Left ventricle myocardium inferior (tissue), 1 donor: ENCODE measurements around the gene PPP2R3B. TPM values are rescaled to one million over a fixed set of nuclear protein-coding genes. Genes with fewer than 3 reads are reported as not detected.
A peak's percentile ranks its signal among the peaks of the same experiment; 100 is the strongest.
"Not testable (repeated sequence)": the region's sequence is repeated elsewhere in the genome, so short reads cannot be mapped to it uniquely, and the experiment has no call there.

Experiments used
- DNase-seq: peaks from one replicate; pipeline ENCODE4 v3.0.0-alpha.2; 2020
- H3K27ac ChIP-seq: fragments of 200-600 bp; replicated peaks from 2 replicates; pipeline ENCODE4 v1.8.0; 2021
- H3K27me3 ChIP-seq: fragments of 200-600 bp; 2 replicates; pipeline ENCODE4 v1.8.0; 2021; ENCODE audit warnings: low read depth
- H3K36me3 ChIP-seq: fragments of 200-600 bp; 2 replicates; pipeline ENCODE4 v1.8.0; 2021
- H3K4me1 ChIP-seq: fragments of 200-600 bp; 2 replicates; pipeline ENCODE4 v1.8.0; 2021
- H3K4me3 ChIP-seq: fragments of 200-600 bp; 2 replicates; pipeline ENCODE4 v1.8.0; 2021; ENCODE audit warnings: mild to moderate bottlenecking, moderate library complexity
- H3K9me3 ChIP-seq: fragments of 200-600 bp; replicated peaks from 2 replicates; pipeline ENCODE4 v1.8.0; 2021
- intact Hi-C: fragments of 100-400 bp; cut with micrococcal nuclease; formaldehyde crosslinking; loops from one replicate; pipeline ENCODE4 v1.11.0; 2022
- long read RNA-seq: library from polyadenylated mRNA; unstranded; transcript quantifications from one replicate; pipeline ENCODE4 v2.0.0, GENCODE V29; 2021
- total RNA-seq: library from RNA; stranded (reverse); fragmentation: NEBNext Ultra II Directional; extraction: Animal tissue kit (Norgen Biotek cat#: 25700); gene quantifications from one replicate; pipeline ENCODE4 v1.2.1, GENCODE V29; 2021
- TF ChIP-seq, protein P1 (sequence below): fragments of 200-600 bp; IDR thresholded peaks from 2 replicates; pipeline ENCODE4 v1.8.0; 2021; ENCODE audit warnings: antibody characterized with exemption, mild to moderate bottlenecking, borderline replicate concordance
- donor health status: DM: no; HTN: yes; CAD: no; lungs with severe emphysema.

Gene PPP2R3B, protein sequence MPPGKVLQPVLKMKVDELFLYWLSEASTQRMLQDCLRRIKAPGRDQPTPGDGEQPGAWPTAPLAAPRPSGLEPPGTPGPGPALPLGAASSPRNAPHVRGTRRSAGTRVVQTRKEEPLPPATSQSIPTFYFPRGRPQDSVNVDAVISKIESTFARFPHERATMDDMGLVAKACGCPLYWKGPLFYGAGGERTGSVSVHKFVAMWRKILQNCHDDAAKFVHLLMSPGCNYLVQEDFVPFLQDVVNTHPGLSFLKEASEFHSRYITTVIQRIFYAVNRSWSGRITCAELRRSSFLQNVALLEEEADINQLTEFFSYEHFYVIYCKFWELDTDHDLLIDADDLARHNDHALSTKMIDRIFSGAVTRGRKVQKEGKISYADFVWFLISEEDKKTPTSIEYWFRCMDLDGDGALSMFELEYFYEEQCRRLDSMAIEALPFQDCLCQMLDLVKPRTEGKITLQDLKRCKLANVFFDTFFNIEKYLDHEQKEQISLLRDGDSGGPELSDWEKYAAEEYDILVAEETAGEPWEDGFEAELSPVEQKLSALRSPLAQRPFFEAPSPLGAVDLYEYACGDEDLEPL
- 170 TPM for total RNA-seq
- long read RNA-seq, partial matches to known transcripts: 25 of 494 reads
- long read RNA-seq, other reads (novel, unspliced or antisense): 463 of 494 reads

DNA sequence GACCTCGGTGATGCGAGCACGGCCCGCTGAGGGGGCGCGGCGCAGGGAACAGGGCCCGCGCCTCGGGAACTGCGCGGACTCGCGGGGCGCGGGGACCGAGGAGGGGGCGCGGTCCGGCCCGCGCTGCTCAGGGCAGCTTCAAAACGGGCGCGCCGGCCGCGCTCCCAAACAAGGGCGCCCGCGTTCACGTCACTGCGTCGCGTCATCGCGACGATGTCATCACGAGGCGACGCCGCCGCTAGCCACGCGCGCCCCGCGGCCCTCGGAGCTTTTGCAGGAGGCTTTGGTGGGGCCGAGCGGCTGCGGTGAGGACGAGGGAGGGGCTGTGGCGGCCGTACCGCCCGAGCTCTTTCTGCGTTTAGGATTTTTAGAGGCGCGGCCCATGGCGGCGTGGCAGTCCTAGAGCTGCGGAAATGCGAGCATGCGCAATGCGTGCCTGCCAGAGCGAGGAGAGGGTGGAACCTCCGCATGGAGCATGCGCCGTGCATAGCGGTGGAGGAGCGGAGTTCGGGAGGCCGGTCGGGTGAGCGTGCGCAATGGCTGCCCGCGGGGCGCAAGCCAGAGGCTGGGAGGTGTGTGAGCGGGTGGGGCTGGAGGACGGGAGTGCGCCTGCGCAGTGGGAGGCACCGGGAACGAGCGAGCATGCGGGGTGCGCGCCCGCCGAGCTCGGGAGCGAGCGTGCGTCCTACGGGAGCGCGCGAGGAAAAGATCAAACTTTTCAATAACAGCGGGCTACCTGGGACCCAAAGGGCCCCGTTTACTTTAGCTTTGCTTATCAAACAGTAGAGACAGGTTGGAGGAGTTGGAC, at the start of gene PPP2R3B:
Gene PPP2R3B (minus strand): TSS at position 140 of the 808 bp plus-strand sequence. CDS start 216 bp downstream, outside the sequence.
- Histone ChIP-seq H3K36me3 (no peaks in the 10 kb centered on the region), H3K4me1 (peaks cover 15% of the 10 kb centered on the region), H3K4me3 (peak within 1 kb of the TSS; percentile 78), H3K27me3 (no peaks in the 10 kb centered on the region), H3K27ac (peak within 1 kb of the TSS; percentile 98), H3K9me3 (no peaks in the 10 kb centered on the region)
- peak; percentile 99 for DNase-seq
- TF ChIP-seq, protein P1, sequence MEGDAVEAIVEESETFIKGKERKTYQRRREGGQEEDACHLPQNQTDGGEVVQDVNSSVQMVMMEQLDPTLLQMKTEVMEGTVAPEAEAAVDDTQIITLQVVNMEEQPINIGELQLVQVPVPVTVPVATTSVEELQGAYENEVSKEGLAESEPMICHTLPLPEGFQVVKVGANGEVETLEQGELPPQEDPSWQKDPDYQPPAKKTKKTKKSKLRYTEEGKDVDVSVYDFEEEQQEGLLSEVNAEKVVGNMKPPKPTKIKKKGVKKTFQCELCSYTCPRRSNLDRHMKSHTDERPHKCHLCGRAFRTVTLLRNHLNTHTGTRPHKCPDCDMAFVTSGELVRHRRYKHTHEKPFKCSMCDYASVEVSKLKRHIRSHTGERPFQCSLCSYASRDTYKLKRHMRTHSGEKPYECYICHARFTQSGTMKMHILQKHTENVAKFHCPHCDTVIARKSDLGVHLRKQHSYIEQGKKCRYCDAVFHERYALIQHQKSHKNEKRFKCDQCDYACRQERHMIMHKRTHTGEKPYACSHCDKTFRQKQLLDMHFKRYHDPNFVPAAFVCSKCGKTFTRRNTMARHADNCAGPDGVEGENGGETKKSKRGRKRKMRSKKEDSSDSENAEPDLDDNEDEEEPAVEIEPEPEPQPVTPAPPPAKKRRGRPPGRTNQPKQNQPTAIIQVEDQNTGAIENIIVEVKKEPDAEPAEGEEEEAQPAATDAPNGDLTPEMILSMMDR: no peak
- intact Hi-C loops: no loop called here

DNA sequence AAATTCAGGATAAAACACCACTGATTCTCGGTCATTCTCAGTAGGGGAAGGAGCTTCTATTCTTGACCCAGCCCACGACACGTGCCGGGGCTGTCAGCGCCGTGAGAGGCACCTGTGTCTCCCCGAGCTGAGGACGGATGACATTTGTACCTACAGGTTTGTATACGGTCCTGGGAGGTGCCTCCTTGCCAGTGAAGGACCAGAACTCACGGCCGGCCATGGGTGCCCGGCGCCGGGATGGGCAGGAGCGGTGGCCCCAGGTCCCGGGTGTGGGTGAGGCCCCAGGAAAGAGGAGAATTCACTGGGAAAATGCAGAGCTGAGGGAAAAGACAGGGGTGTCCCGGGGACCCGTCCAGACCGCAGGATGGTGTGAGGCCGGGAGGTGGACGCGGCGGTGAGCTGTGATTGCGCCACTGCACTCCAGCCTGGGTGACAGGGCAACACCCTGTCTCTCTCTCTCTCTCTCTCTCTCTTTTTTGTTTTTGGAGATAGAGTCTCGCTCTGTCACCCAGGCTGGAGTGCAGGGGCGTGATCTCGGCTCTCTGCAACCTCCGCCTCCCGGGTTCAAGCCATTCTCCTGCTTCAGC, 48.9 kb upstream of the PPP2R3B start:
- no peaks in the 10 kb centered on the region for H3K4me1 ChIP-seq
- H3K9me3 ChIP-seq: no peaks in the 10 kb centered on the region
- no peak overlapping the region for H3K4me3 ChIP-seq
- no peaks in the 10 kb centered on the region for H3K36me3 ChIP-seq
- H3K27ac ChIP-seq: no peak overlapping the region
- peaks cover 46% of the 10 kb centered on the region for H3K27me3 ChIP-seq
- TF ChIP-seq, protein P1: no peak
- intact Hi-C loops: no loop called here
- DNase-seq: no peak

DNA sequence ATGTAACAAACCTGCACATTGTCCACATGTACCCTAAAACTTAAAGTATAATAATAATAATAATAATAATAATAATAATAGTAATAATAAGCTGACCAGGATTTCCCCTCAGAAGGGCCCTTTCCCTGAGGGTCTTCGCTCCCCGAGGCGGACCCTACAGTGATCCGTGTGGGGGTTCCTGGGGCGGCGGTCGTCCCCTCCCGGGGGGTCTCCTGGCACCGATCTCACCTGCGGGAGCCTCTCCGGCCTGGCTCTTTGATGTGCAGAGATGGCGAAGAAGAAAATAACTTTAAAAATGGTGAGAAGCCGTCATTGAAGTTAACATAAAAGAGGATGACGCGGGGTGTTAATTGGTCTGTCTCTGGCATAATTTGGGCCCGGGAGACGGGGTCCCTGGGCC, 48.2 kb upstream of the PPP2R3B start:
- Histone ChIP-seq H3K36me3 (no peaks in the 10 kb centered on the region), H3K4me3 (no peak overlapping the region), H3K27ac (no peak overlapping the region), H3K27me3 (peaks cover 53% of the 10 kb centered on the region), H3K4me1 (no peaks in the 10 kb centered on the region), H3K9me3 (no peaks in the 10 kb centered on the region)
- intact Hi-C loops: no loop called here
- DNase-seq: no peak
- TF ChIP-seq, protein P1: no peak

DNA sequence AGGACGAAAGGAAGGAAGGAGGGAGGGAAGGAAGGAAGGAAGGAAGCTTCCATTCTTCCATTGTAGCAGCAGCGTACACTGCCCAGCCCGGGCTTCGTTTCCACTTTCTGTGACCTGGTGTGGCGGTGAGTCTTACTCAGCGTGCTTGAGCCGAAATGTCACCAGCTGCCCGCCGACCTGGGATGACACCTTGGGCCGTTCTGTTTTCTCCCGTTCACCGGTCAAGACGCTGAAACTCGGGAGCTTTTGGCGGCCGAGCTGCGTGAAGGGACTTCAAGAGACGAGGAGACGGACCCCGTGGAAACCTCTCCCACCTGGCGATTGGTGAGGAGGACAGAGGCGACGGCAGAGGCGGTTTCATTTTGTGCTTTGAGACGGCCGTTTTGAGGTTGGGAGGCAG, 47.1 kb upstream of the PPP2R3B start:
- Histone ChIP-seq H3K36me3 (no peaks in the 10 kb centered on the region), H3K27ac (no peak overlapping the region), H3K4me1 (no peaks in the 10 kb centered on the region), H3K9me3 (no peaks in the 10 kb centered on the region), H3K27me3 (peaks cover 58% of the 10 kb centered on the region), H3K4me3 (no peak overlapping the region)
- TF ChIP-seq, protein P1: no peak
- no peak for DNase-seq
- intact Hi-C loops: no loop called here

GRCh38 chrX:432666-433065, 46.0 kb upstream of the PPP2R3B start:
- H3K4me1 ChIP-seq, H3K36me3 ChIP-seq, H3K9me3 ChIP-seq, H3K4me3 ChIP-seq, intact Hi-C loops, H3K27ac ChIP-seq, DNase-seq: not testable (repeated sequence)
- H3K27me3 ChIP-seq: peaks cover 58% of the 10 kb centered on the region
